Measurements from ENCODE around the gene BICD2. TPM values are rescaled to one million over a fixed set of nuclear protein-coding genes. Genes with fewer than 3 reads are reported as not detected.
A peak's percentile ranks its signal among the peaks of the same experiment; 100 is the strongest.

The BICD2 gene
- total and polyA plus RNA-seq, 2 of the 13 experiments (the other 11 are each of a cell fraction or from before 2014, with no cell fraction given) = 5.1 to 17.4 TPM

DNA sequence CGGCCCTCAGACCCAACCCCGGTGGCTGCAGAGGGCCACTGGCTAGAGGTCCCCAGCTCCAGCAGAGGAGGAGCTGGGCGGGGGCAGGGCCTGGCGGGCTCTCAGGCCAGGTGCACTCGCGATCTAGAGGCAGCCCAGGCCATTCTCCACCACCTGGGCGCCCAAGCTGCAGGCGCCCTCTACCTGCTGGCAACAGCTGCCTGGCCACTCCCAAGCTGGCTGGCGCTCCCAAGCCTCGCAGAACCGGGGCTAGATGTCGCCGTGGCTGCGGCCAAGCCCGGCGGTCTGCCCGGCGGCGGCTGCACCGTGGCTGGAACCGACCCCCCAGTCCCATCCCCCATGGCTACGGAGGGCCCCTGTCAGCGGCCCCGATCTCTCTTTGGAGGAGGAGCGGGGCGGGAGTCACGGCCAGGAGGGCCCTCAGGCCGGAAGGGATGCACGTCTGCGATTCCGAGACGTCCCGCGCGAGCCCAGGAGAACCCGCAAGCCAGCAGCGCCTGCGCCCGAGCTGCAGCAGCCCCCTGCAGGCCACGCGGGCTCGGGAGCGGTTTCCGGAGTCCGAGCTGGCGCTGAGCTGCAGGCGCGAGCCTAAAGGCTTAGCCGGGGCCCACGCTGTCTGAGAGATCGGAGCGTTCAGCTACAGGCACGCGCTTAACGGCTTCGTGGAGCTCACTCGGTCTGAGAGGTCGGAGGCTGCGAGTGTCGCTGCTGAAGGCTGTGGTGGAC, 44.3 kb upstream of the BICD2 start (continued):
- TF ChIP-seq, protein P1, sequence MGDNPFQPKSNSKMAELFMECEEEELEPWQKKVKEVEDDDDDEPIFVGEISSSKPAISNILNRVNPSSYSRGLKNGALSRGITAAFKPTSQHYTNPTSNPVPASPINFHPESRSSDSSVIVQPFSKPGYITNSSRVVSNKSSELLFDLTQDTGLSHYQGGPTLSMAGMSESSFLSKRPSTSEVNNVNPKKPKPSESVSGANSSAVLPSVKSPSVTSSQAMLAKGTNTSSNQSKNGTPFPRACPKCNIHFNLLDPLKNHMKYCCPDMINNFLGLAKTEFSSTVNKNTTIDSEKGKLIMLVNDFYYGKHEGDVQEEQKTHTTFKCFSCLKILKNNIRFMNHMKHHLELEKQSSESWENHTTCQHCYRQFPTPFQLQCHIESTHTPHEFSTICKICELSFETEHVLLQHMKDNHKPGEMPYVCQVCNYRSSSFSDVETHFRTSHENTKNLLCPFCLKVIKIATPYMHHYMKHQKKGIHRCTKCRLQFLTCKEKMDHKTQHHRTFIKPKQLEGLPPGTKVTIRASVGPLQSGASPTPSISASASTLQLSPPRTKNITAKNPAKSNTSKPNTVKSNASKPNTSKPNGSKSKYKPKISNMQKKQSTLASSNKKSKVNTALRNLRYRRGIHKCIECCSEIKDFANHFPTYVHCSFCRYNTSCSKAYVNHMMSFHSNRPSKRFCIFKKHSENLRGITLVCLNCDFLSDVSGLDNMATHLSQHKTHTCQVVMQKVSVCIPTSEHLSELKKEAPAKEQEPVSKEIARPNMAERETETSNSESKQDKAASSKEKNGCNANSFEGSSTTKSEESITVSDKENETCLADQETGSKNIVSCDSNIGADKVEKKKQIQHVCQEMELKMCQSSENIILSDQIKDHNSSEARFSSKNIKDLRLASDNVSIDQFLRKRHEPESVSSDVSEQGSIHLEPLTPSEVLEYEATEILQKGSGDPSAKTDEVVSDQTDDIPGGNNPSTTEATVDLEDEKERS (CRISPR knock-in tag; IDR thresholded peaks at IDR 0.05) = 0 out of 2 replicates have a peak, but pooled peaks have one; percentile 39
- TF ChIP-seq ZSCAN25 (CRISPR knock-in tag; IDR thresholded peaks at IDR 0.05) (no peak), CBX2 (IDR thresholded peaks at IDR 0.05; ENCODE audit: low read depth, low read length) (no peak), CBX2 (CRISPR knock-in tag; IDR thresholded peaks at IDR 0.05; ENCODE audit: low read depth) (peak; percentile 73; the same call in 1 of the 2 replicates), PCBP1 (IDR thresholded peaks at IDR 0.05; ENCODE audit: borderline replicate concordance, low read depth, low read length) (no peak), GABPA (IDR thresholded peaks at IDR 0.05; ENCODE audit: low read depth, low read length) (peak; percentile 24; the same call in 1 of the 2 replicates), GABPA (CRISPR knock-in tag; IDR thresholded peaks at IDR 0.05; ENCODE audit: low read depth) (no peak), EED (CRISPR knock-in tag; IDR thresholded peaks at IDR 0.05) (0 out of 2 replicates have a peak, but pooled peaks have one; percentile 64), ZNF841 (CRISPR knock-in tag; IDR thresholded peaks at IDR 0.05; ENCODE audit: borderline replicate concordance) (no peak), ZFP41 (CRISPR knock-in tag; IDR thresholded peaks at IDR 0.05; ENCODE audit: borderline replicate concordance) (0 out of 2 replicates have a peak, but pooled peaks have one; percentile 54), NR2F1 (CRISPR knock-in tag; IDR thresholded peaks at IDR 0.05) (no peak), ETV5 (CRISPR knock-in tag; IDR thresholded peaks at IDR 0.05; ENCODE audit: borderline replicate concordance) (peak; percentile 37; the same call in 1 of the 2 replicates)
- TF ChIP-seq, protein P2, sequence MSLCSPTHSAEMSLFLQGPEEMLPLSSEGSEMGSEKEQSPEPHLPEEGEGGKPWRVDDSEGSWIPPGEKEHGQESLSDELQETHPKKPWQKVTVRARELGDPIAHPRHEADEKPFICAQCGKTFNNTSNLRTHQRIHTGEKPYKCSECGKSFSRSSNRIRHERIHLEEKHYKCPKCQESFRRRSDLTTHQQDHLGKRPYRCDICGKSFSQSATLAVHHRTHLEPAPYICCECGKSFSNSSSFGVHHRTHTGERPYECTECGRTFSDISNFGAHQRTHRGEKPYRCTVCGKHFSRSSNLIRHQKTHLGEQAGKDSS (CRISPR knock-in tag; IDR thresholded peaks at IDR 0.05; ENCODE audit: borderline replicate concordance, low read depth) = no peak
- TF ChIP-seq, protein P3, sequence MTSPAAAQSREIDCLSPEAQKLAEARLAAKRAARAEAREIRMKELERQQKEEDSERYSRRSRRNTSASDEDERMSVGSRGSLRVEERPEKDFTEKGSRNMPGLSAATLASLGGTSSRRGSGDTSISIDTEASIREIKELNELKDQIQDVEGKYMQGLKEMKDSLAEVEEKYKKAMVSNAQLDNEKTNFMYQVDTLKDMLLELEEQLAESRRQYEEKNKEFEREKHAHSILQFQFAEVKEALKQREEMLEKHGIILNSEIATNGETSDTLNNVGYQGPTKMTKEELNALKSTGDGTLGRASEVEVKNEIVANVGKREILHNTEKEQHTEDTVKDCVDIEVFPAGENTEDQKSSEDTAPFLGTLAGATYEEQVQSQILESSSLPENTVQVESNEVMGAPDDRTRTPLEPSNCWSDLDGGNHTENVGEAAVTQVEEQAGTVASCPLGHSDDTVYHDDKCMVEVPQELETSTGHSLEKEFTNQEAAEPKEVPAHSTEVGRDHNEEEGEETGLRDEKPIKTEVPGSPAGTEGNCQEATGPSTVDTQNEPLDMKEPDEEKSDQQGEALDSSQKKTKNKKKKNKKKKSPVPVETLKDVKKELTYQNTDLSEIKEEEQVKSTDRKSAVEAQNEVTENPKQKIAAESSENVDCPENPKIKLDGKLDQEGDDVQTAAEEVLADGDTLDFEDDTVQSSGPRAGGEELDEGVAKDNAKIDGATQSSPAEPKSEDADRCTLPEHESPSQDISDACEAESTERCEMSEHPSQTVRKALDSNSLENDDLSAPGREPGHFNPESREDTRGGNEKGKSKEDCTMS (CRISPR knock-in tag; conservative IDR thresholded peaks at IDR 0.05) = no peak
- TF ChIP-seq, protein P4, sequence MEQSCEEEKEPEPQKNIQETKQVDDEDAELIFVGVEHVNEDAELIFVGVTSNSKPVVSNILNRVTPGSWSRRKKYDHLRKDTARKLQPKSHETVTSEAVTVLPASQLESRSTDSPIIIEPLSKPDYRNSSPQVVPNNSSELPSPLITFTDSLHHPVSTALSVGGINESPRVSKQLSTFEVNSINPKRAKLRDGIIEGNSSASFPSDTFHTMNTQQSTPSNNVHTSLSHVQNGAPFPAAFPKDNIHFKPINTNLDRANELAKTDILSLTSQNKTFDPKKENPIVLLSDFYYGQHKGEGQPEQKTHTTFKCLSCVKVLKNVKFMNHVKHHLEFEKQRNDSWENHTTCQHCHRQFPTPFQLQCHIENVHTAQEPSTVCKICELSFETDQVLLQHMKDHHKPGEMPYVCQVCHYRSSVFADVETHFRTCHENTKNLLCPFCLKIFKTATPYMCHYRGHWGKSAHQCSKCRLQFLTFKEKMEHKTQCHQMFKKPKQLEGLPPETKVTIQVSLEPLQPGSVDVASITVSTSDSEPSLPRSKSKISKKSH (CRISPR knock-in tag; IDR thresholded peaks at IDR 0.05; ENCODE audit: borderline replicate concordance) = 0 out of 2 replicates have a peak, but pooled peaks have one; percentile 38
- TF ChIP-seq, protein P5, sequence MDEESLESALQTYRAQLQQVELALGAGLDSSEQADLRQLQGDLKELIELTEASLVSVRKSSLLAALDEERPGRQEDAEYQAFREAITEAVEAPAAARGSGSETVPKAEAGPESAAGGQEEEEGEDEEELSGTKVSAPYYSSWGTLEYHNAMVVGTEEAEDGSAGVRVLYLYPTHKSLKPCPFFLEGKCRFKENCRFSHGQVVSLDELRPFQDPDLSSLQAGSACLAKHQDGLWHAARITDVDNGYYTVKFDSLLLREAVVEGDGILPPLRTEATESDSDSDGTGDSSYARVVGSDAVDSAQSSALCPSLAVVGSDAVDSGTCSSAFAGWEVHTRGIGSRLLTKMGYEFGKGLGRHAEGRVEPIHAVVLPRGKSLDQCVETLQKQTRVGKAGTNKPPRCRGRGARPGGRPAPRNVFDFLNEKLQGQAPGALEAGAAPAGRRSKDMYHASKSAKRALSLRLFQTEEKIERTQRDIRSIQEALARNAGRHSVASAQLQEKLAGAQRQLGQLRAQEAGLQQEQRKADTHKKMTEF (CRISPR knock-in tag; IDR thresholded peaks at IDR 0.05) = peak; percentile 45; the same call in 1 of the 2 replicates
- TF ChIP-seq, protein P6, sequence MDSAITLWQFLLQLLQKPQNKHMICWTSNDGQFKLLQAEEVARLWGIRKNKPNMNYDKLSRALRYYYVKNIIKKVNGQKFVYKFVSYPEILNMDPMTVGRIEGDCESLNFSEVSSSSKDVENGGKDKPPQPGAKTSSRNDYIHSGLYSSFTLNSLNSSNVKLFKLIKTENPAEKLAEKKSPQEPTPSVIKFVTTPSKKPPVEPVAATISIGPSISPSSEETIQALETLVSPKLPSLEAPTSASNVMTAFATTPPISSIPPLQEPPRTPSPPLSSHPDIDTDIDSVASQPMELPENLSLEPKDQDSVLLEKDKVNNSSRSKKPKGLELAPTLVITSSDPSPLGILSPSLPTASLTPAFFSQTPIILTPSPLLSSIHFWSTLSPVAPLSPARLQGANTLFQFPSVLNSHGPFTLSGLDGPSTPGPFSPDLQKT (CRISPR knock-in tag; IDR thresholded peaks at IDR 0.05; ENCODE audit: borderline replicate concordance) = no peak

Data from HepG2 (cell line).